ENCODE results near the gene SELENOW. TPM values are rescaled to one million over a fixed set of nuclear protein-coding genes. Genes with fewer than 3 reads are reported as not detected.
"Not testable (repeated sequence)": the region's sequence is repeated elsewhere in the genome, so short reads cannot be mapped to it uniquely, and the experiment has no call there.

The SELENOW gene
- total and polyA plus RNA-seq, 8 donors: 161 to 596 (median 225) TPM

DNA sequence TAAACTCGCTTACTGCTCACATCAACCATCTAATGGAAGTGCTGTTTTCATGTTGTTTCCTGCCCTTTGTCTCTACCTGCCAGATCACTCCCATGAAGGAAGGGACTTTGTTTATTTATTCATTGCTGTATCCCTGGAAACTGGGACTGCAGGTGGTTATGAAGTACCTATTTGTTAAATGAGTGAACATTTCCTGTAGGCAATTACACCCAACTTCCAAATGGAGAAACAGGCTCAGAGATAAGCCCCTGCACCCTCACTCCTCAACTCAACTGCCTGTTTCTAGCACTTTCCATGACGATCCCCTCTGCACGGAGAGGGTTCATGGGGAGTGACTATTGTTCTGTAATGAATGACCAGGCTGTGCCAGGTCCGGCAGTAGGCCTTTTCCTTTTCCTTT is 1.9 kb upstream of the SELENOW start:
- Histone ChIP-seq H3K4me3 (no peak overlapping the region), H3K27me3 (no peaks in the 10 kb centered on the region), H3K27ac (peak overlapping the region; percentile 94 to 98), H3K9me3 (no peaks in the 10 kb centered on the region), H3K4me1 (peaks cover 25 to 31% of the 10 kb centered on the region in 2 donors), H3K36me3 (peaks cover 0 to 10% of the 10 kb centered on the region in 2 donors)
- DNase-seq: peak in 1 of 4 donors; percentile 29
- intact Hi-C loops (cut with DNase I): no loop called here
- ATAC-seq: peak; percentile 35
- TF ChIP-seq, protein P1, sequence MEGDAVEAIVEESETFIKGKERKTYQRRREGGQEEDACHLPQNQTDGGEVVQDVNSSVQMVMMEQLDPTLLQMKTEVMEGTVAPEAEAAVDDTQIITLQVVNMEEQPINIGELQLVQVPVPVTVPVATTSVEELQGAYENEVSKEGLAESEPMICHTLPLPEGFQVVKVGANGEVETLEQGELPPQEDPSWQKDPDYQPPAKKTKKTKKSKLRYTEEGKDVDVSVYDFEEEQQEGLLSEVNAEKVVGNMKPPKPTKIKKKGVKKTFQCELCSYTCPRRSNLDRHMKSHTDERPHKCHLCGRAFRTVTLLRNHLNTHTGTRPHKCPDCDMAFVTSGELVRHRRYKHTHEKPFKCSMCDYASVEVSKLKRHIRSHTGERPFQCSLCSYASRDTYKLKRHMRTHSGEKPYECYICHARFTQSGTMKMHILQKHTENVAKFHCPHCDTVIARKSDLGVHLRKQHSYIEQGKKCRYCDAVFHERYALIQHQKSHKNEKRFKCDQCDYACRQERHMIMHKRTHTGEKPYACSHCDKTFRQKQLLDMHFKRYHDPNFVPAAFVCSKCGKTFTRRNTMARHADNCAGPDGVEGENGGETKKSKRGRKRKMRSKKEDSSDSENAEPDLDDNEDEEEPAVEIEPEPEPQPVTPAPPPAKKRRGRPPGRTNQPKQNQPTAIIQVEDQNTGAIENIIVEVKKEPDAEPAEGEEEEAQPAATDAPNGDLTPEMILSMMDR (IDR thresholded peaks at IDR 0.05): no peak

DNA sequence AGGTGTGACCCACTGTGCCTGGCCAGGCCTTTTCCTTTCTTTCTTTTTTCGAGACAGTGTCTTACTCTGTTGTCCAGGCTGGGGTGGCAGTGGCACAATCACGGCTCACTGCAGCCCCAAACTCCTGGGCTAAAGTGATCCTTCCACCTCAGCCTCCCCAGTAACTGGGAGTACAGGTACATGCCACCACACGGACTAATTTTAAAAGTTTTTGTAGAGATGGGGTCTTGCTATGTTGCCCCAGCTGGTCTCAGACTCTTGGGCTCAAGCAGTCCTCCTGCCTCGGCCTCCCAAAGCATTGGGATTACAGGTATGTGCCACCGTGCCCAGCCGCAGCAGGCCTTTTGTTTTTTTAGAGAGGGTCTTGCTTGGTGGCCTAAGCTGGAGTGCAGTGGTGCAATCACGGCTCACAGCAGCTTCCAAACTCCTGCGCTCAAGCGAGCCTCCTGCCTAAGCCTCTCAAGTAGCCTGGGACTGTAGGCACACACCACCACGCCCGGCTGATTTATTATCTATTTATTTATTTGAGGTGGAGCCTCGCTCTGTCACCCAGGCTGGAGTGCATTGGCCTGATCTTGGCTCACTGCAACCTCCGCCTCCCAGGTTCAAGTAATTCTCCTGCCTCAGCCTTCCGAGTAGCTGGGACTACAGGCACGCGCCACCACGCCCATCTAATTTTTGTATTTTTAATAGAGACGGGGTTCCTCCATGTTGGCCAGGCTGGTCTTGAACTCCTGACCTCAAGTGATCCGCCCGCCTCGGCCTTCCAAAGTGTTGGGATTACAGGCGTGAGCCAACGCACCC is 1.1 kb upstream of the SELENOW start:
- H3K9me3 ChIP-seq; DNase-seq; H3K27me3 ChIP-seq; intact Hi-C loops (cut with DNase I); ATAC-seq: not testable (repeated sequence)
- Histone ChIP-seq H3K4me1 (peaks cover 29 to 31% of the 10 kb centered on the region in 2 donors), H3K27ac (peak overlapping the region; percentile 94 to 98), H3K4me3 (peak overlapping the region; percentile 74 to 92), H3K36me3 (peaks cover 0 to 17% of the 10 kb centered on the region in 2 donors)

DNA sequence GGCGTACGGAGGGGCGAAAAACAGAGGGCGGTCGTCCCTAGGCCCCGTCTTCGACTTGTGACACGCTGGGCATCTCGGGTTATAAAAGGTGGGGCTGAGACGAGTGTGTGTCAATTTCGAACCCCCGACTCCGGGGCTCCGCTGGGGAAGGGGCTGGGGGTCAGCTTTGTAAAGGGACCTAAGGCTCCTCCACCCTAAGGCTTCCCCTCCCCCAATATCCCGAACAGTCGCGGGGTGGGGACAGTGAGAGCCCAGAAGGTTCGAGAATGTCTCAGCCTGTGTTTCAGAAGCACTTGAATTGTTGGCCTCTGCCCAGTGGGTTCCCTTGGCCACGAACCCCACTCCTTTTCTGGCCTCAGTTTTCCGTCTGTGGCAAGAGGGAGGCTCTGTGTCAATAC is 450 bp downstream of the SELENOW start:
- H3K9me3 ChIP-seq: no peaks in the 10 kb centered on the region
- H3K4me3 ChIP-seq: peak overlapping the region; percentile 74 to 92
- peak overlapping the region; percentile 94 to 98 for H3K27ac ChIP-seq
- peak; percentile 59 for ATAC-seq
- no peaks in the 10 kb centered on the region for H3K27me3 ChIP-seq
- intact Hi-C loops (cut with DNase I): no loop called here
- H3K4me1 ChIP-seq: peaks cover 29 to 31% of the 10 kb centered on the region in 2 donors
- DNase-seq: peak in 3 of 4 donors; percentile 26 to 52 (median 37)
- peaks cover 0 to 32% of the 10 kb centered on the region in 2 donors for H3K36me3 ChIP-seq
- TF ChIP-seq, protein P1 (IDR thresholded peaks at IDR 0.05): no peak

DNA sequence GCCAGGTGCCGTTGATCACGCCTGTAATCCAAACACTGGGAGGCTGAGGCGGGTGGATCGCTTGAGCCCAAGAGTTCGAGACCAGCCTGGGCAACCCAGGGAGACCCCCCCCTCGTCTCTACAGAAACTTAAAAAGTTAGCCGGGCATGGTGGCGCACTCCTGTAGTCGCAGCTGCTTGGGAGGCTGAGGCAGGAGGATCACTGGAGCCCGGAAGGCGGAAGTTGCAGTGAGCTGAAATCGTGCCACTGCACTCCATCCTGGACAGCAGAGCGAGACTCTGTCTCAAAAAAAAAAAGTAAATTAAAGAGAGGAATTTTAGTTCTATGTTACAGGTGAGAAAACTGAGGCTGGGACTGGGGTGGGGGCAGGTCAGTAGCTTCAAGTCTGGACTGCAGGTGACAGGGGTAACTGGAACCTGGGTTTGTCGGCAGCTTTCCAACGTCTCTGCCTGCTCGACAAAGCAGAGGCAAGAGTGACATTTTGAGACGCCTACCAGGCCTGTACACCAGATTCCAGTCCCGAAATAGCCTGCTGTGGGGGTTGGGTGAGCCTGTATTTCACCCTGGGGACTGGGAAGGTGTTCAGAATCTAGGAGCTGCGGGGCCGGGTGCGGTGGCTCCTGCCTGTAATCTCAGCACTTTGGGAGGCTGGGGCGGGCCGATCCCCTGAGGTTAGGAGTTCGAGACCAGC is 1.2 kb downstream of the SELENOW start:
- TF ChIP-seq, protein P1 (IDR thresholded peaks at IDR 0.05): no peak
- intact Hi-C loops (cut with DNase I): loop anchor here in 1 of 2 donors (10.0 kb wide), 1 partner anchor 65 kb away; the partner anchor contains the start of gene EHD2

DNA sequence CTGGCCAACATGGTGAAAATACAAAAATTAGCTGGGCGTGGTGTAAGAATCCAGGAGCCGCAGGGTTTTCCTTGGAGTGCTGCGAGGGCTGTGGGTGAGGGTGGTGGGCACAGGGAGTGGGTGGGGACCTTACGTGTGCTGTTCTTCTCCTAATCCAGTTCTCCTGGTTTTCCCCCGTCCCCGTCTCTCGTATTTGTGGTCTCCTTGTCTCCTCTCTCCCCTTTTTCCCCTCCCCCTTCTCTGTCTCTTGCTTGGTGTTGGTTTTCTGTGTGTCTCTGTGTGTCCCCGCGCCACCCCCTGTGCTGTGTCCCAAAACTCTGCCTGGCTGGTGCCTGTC is 1.7 kb downstream of the SELENOW start:
- H3K9me3 ChIP-seq: no peaks in the 10 kb centered on the region
- peaks cover 29 to 31% of the 10 kb centered on the region in 2 donors for H3K4me1 ChIP-seq
- H3K4me3 ChIP-seq: peak overlapping the region; percentile 74 to 92
- DNase-seq: no peak
- ATAC-seq: no peak
- TF ChIP-seq, protein P1 (IDR thresholded peaks at IDR 0.05): no peak
- H3K27me3 ChIP-seq: no peaks in the 10 kb centered on the region
- intact Hi-C loops (cut with DNase I): loop anchor here in 1 of 2 donors (10.0 kb wide), 1 partner anchor 65 kb away; the partner anchor contains the start of gene EHD2
- H3K27ac ChIP-seq: peak overlapping the region; percentile 94 to 98
- peaks cover 0 to 44% of the 10 kb centered on the region in 2 donors for H3K36me3 ChIP-seq

More for the DNA sequence above, 1.2 kb downstream of the SELENOW start:
- Histone ChIP-seq H3K4me3 (peak overlapping the region; percentile 74 to 92), H3K36me3 (peaks cover 0 to 39% of the 10 kb centered on the region in 2 donors), H3K27me3 (no peaks in the 10 kb centered on the region), H3K27ac (peak overlapping the region; percentile 94 to 98), H3K9me3 (no peaks in the 10 kb centered on the region), H3K4me1 (peaks cover 29 to 31% of the 10 kb centered on the region in 2 donors)
- DNase-seq (peak in 1 of 4 donors; percentile 60), ATAC-seq (peak; percentile 25)
